T-helper 1 cell treated with Interleukin-12 subunit alpha and Interleukin-12 subunit beta and Interleukin-4 antibody, amounts not matched to agents 30 μg/mL and 1 μg/mL, for 36 hours (primary cell): ENCODE measurements around the gene CLUH.

Experiments
- H3K27ac Mint-ChIP-seq: one replicate; pipeline ENCODE4 v1.8.0; 2021; ENCODE audit warnings: mild to moderate bottlenecking, mixed read lengths
- H3K27me3 Mint-ChIP-seq: one replicate; pipeline ENCODE4 v1.8.0; 2021; ENCODE audit warnings: low read depth, mixed read lengths
- H3K36me3 Mint-ChIP-seq: one replicate; pipeline ENCODE4 v1.8.0; 2021; ENCODE audit warnings: low read depth, mixed read lengths
- H3K4me1 Mint-ChIP-seq: one replicate; pipeline ENCODE4 v1.8.0; 2021; ENCODE audit warnings: low read depth, mixed read lengths
- H3K4me3 Mint-ChIP-seq: one replicate; pipeline ENCODE4 v1.8.0; 2021; ENCODE audit warnings: mild to moderate bottlenecking, moderate library complexity, mixed read lengths
- H3K9me3 Mint-ChIP-seq: one replicate; pipeline ENCODE4 v1.8.0; 2021; ENCODE audit warnings: mixed read lengths

Gene CLUH

GRCh38 chr17:2711608-2712299 lies at the start of gene CLUH:
Gene CLUH (minus strand): TSS chr17:2711764. CDS start chr17:2711661, 103 bp downstream.
- no peaks in the 10 kb centered on the region for H3K36me3 Mint-ChIP-seq
- peak within 1 kb of the TSS; percentile 88 for H3K4me3 Mint-ChIP-seq
- peaks cover 25% of the 10 kb centered on the region for H3K4me1 Mint-ChIP-seq
- H3K27me3 Mint-ChIP-seq: no peaks in the 10 kb centered on the region
- H3K27ac Mint-ChIP-seq: peak within 1 kb of the TSS; percentile 85
- no peaks in the 10 kb centered on the region for H3K9me3 Mint-ChIP-seq

- no peak overlapping the region for H3K4me3 Mint-ChIP-seq
- no peak overlapping the region for H3K27ac Mint-ChIP-seq
- H3K36me3 Mint-ChIP-seq: no peaks in the 10 kb centered on the region
- H3K4me1 Mint-ChIP-seq: no peaks in the 10 kb centered on the region
- H3K27me3 Mint-ChIP-seq: peaks cover 39% of the 10 kb centered on the region
- no peaks in the 10 kb centered on the region for H3K9me3 Mint-ChIP-seq
Measured at GRCh38 chr17:2758870-2759269, 47.3 kb upstream of the CLUH start.

GRCh38 chr17:2755891-2756724 lies 44.5 kb upstream of the CLUH start:
- Mint-ChIP-seq H3K9me3 (no peaks in the 10 kb centered on the region), H3K4me3 (no peak overlapping the region), H3K36me3 (no peaks in the 10 kb centered on the region)

GRCh38 chr17:2751491-2751890 lies 39.9 kb upstream of the CLUH start:
- Mint-ChIP-seq H3K27ac (no peak overlapping the region), H3K4me3 (no peak overlapping the region), H3K36me3 (no peaks in the 10 kb centered on the region), H3K4me1 (no peaks in the 10 kb centered on the region), H3K9me3 (no peaks in the 10 kb centered on the region), H3K27me3 (peaks cover 61% of the 10 kb centered on the region)

More at GRCh38 chr17:2755891-2756724, 44.5 kb upstream of the CLUH start:
- Mint-ChIP-seq H3K4me1 (no peaks in the 10 kb centered on the region), H3K27me3 (peaks cover 58% of the 10 kb centered on the region), H3K27ac (no peak overlapping the region)

- H3K36me3 Mint-ChIP-seq: no peaks in the 10 kb centered on the region
- H3K4me3 Mint-ChIP-seq: no peak overlapping the region
- peaks cover 58% of the 10 kb centered on the region for H3K27me3 Mint-ChIP-seq
- no peak overlapping the region for H3K27ac Mint-ChIP-seq
- no peaks in the 10 kb centered on the region for H3K4me1 Mint-ChIP-seq
- H3K9me3 Mint-ChIP-seq: no peaks in the 10 kb centered on the region
Measured at GRCh38 chr17:2750721-2751120, 39.2 kb upstream of the CLUH start.

- no peak overlapping the region for H3K27ac Mint-ChIP-seq
- H3K27me3 Mint-ChIP-seq: peaks cover 58% of the 10 kb centered on the region
- no peaks in the 10 kb centered on the region for H3K9me3 Mint-ChIP-seq
- no peaks in the 10 kb centered on the region for H3K4me1 Mint-ChIP-seq
- no peaks in the 10 kb centered on the region for H3K36me3 Mint-ChIP-seq
- no peak overlapping the region for H3K4me3 Mint-ChIP-seq
Measured at GRCh38 chr17:2749784-2750181, 38.2 kb upstream of the CLUH start.

- no peak within 1 kb of the TSS for H3K4me3 Mint-ChIP-seq
- H3K27ac Mint-ChIP-seq: no peak within 1 kb of the TSS
- H3K27me3 Mint-ChIP-seq: peaks cover 57% of the 10 kb centered on the region
- H3K4me1 Mint-ChIP-seq: no peaks in the 10 kb centered on the region
- no peaks in the 10 kb centered on the region for H3K36me3 Mint-ChIP-seq
- H3K9me3 Mint-ChIP-seq: no peaks in the 10 kb centered on the region
Measured at GRCh38 chr17:2749058-2749783, 37.7 kb upstream of the CLUH start, which contains the start of gene CCDC92B. Gene CCDC92B (minus strand): TSS chr17:2749652. CDS start chr17:2735145, 14,507 bp downstream.

GRCh38 chr17:2745317-2746037 lies 33.9 kb upstream of the CLUH start:
- Mint-ChIP-seq H3K27me3 (peaks cover 36% of the 10 kb centered on the region), H3K36me3 (no peaks in the 10 kb centered on the region), H3K4me1 (no peaks in the 10 kb centered on the region), H3K9me3 (no peaks in the 10 kb centered on the region), H3K4me3 (no peak overlapping the region), H3K27ac (no peak overlapping the region)

GRCh38 chr17:2737693-2738092 lies 26.1 kb upstream of the CLUH start:
- H3K9me3 Mint-ChIP-seq: no peaks in the 10 kb centered on the region
- H3K27me3 Mint-ChIP-seq: peaks cover 4% of the 10 kb centered on the region
- no peaks in the 10 kb centered on the region for H3K4me1 Mint-ChIP-seq
- no peaks in the 10 kb centered on the region for H3K36me3 Mint-ChIP-seq
- no peak overlapping the region for H3K4me3 Mint-ChIP-seq
- H3K27ac Mint-ChIP-seq: no peak overlapping the region

GRCh38 chr17:2736956-2737355 lies 25.4 kb upstream of the CLUH start:
- Mint-ChIP-seq H3K27ac (no peak overlapping the region), H3K4me1 (no peaks in the 10 kb centered on the region)

GRCh38 chr17:2735896-2736295 lies 24.3 kb upstream of the CLUH start:
- H3K9me3 Mint-ChIP-seq: no peaks in the 10 kb centered on the region
- H3K27ac Mint-ChIP-seq: no peak overlapping the region
- no peaks in the 10 kb centered on the region for H3K36me3 Mint-ChIP-seq
- no peaks in the 10 kb centered on the region for H3K4me1 Mint-ChIP-seq
- no peaks in the 10 kb centered on the region for H3K27me3 Mint-ChIP-seq
- no peak overlapping the region for H3K4me3 Mint-ChIP-seq

More at GRCh38 chr17:2736956-2737355, 25.4 kb upstream of the CLUH start:
- no peaks in the 10 kb centered on the region for H3K9me3 Mint-ChIP-seq
- H3K36me3 Mint-ChIP-seq: no peaks in the 10 kb centered on the region
- H3K27me3 Mint-ChIP-seq: peaks cover under 1% of the 10 kb centered on the region
- H3K4me3 Mint-ChIP-seq: no peak overlapping the region

- Mint-ChIP-seq H3K4me3 (no peak overlapping the region), H3K27me3 (no peaks in the 10 kb centered on the region), H3K27ac (no peak overlapping the region), H3K36me3 (no peaks in the 10 kb centered on the region), H3K4me1 (no peaks in the 10 kb centered on the region), H3K9me3 (no peaks in the 10 kb centered on the region)
Measured at GRCh38 chr17:2734939-2735338, 23.4 kb upstream of the CLUH start.

- Mint-ChIP-seq H3K27me3 (peaks cover 6% of the 10 kb centered on the region), H3K4me1 (no peaks in the 10 kb centered on the region), H3K9me3 (no peaks in the 10 kb centered on the region), H3K36me3 (no peaks in the 10 kb centered on the region), H3K4me3 (no peak overlapping the region), H3K27ac (no peak overlapping the region)
Measured at GRCh38 chr17:2731807-2732206, 20.2 kb upstream of the CLUH start.

- Mint-ChIP-seq H3K4me1 (no peaks in the 10 kb centered on the region), H3K9me3 (no peaks in the 10 kb centered on the region), H3K36me3 (no peaks in the 10 kb centered on the region), H3K27me3 (peaks cover 6% of the 10 kb centered on the region), H3K27ac (no peak overlapping the region), H3K4me3 (no peak overlapping the region)
Measured at GRCh38 chr17:2730764-2731353, 19.3 kb upstream of the CLUH start.
